Keratinocyte (primary cell): ENCODE data around the gene AP3S1. TPM values are rescaled to one million over a fixed set of nuclear protein-coding genes. Genes with fewer than 3 reads are reported as not detected.
"Not testable (repeated sequence)": the region's sequence is repeated elsewhere in the genome, so short reads cannot be mapped to it uniquely, and the experiment has no call there.

Source experiments
- DNase-seq: peaks from one replicate; pipeline ENCODE4 v3.0.0-alpha.2; 2011; ENCODE audit warnings: low read depth, missing footprints, low spot score
- FAIRE-seq: peaks from 2 replicates; lab custom pipeline; 2011; peaks lifted over from hg19 to GRCh38; lab: Jason Lieb, UNC
- H2AFZ ChIP-seq: 2 replicates; pipeline ENCODE4 v1.6.0; 2012; ENCODE audit warnings: low read length, control low read depth, inconsistent platforms; ENCODE audit not compliant: control insufficient read depth
- H3K27ac ChIP-seq: 2 replicates; pipeline ENCODE4 v1.5.1; 2011; ENCODE audit warnings: low read length; ENCODE audit not compliant: control insufficient read depth, insufficient read depth
- H3K27me3 ChIP-seq: 3 replicates; pipeline ENCODE4 v1.6.0; 2011; ENCODE audit warnings: low read length; ENCODE audit not compliant: control insufficient read depth, insufficient read depth; ENCODE audit errors: extremely low read depth
- H3K36me3 ChIP-seq, 2 experiments: 2 replicates in 1 of 2; 3 replicates in 1 of 2; pipeline ENCODE4 v1.5.1; 2011; ENCODE audit warnings: low read length in 2 of 2, mild to moderate bottlenecking in 1 of 2; ENCODE audit not compliant: control insufficient read depth in 2 of 2, insufficient read depth in 2 of 2; ENCODE audit errors: extremely low read depth in 1 of 2
- H3K4me1 ChIP-seq: 3 replicates; pipeline ENCODE4 v1.5.1; 2011; ENCODE audit warnings: low read length; ENCODE audit not compliant: control insufficient read depth, insufficient read depth; ENCODE audit errors: extremely low read depth
- H3K4me2 ChIP-seq: 3 replicates; pipeline ENCODE4 v1.6.0; 2011; ENCODE audit warnings: low read depth, low read length; ENCODE audit not compliant: control insufficient read depth, insufficient read depth; ENCODE audit errors: extremely low read depth
- H3K4me3 ChIP-seq, 3 experiments: fragments of 200-600 bp in 1 of 3; sonication (generic) in 1 of 3; 2 replicates in 2 of 3; 3 replicates in 1 of 3; pipeline ENCODE4 v1.5.1; 2011 to 2016; ENCODE audit warnings: low read length in 3 of 3, mild to moderate bottlenecking in 3 of 3, control low read depth in 2 of 3, inconsistent platforms in 1 of 3, low read depth in 1 of 3, mixed read lengths in 1 of 3, mixed run types in 1 of 3, moderate library complexity in 1 of 3; ENCODE audit not compliant: control insufficient read depth in 2 of 3, insufficient read depth in 2 of 3; ENCODE audit errors: extremely low read depth in 1 of 3
- H3K79me2 ChIP-seq: 2 replicates; pipeline ENCODE4 v1.6.0; 2012; ENCODE audit warnings: low read length; ENCODE audit not compliant: control insufficient read depth, insufficient read depth
- H3K9ac ChIP-seq: 3 replicates; pipeline ENCODE4 v1.6.0; 2011; ENCODE audit warnings: low read length; ENCODE audit not compliant: control insufficient read depth, insufficient read depth; ENCODE audit errors: extremely low read depth
- H3K9me1 ChIP-seq: 3 replicates; pipeline ENCODE4 v1.6.0; 2011; ENCODE audit warnings: low read length; ENCODE audit not compliant: control insufficient read depth, insufficient read depth; ENCODE audit errors: extremely low read depth
- H3K9me3 ChIP-seq: 2 replicates; pipeline ENCODE4 v1.5.1; 2012; ENCODE audit warnings: low read depth, low read length; ENCODE audit not compliant: control insufficient read depth
- H4K20me1 ChIP-seq: 3 replicates; pipeline ENCODE4 v1.6.0; 2011; ENCODE audit warnings: low read length; ENCODE audit not compliant: control insufficient read depth, insufficient read depth; ENCODE audit errors: extremely low read depth
- EZH2 ChIP-seq: IDR thresholded peaks from one replicate; pipeline ENCODE4 v1.6.1; 2012; ENCODE audit warnings: inconsistent platforms, mild to moderate bottlenecking, low read length, moderate library complexity
- dilution Hi-C: fragments of 300-500 bp; cut with MboI; formaldehyde crosslinking; loops from one replicate; pipeline ENCODE4 v1.7.0; 2020; ENCODE audit warnings: low sequenced_read_pairs; ENCODE audit not compliant: extremely low pct_ligation_motif_present
- polyA plus RNA-seq, 5 experiments: library from polyadenylated mRNA; depleted of rRNA in 3 of 5; stranded (reverse) in 3 of 5; stranded (forward) in 1 of 5; unstranded in 1 of 5; fragments of >200 nt; gene quantifications; 1 replicate in 1 of 5; 2 replicates in 3 of 5; 3 replicates in 1 of 5; pipeline versions ENCODE4 v1.2.1 to v1.2.3, GENCODE V29; 2011 to 2012; ENCODE audit warnings: missing spikeins in 2 of 5, low read depth in 1 of 5, low replicate concordance in 1 of 5

AP3S1 gene
- polyA plus RNA-seq, 1 donor (not counting 4 experiments of a cell fraction or from before 2014, with no cell fraction given): 153 TPM

- Histone ChIP-seq H3K4me3 (no peak overlapping the region), H3K9me1 (no peaks in the 10 kb centered on the region), H3K27ac (no peak overlapping the region), H2AFZ (no peak overlapping the region), H3K36me3 (no peaks in the 10 kb centered on the region), H3K27me3 (no peaks in the 10 kb centered on the region), H3K79me2 (no peaks in the 10 kb centered on the region), H3K9me3 (no peaks in the 10 kb centered on the region), H4K20me1 (no peaks in the 10 kb centered on the region), H3K4me2 (no peak overlapping the region), H3K9ac (no peak overlapping the region), H3K4me1 (no peaks in the 10 kb centered on the region)
- FAIRE-seq (no peak), DNase-seq (no peak)
- no peak for TF ChIP-seq EZH2
- dilution Hi-C loops: no loop called here
Measured at GRCh38 chr5:115920171-115920725, 78.5 kb downstream of the AP3S1 start.

GRCh38 chr5:115928578-115929407 lies 87.1 kb downstream of the AP3S1 start:
- peaks cover 13% of the 10 kb centered on the region for H3K9me3 ChIP-seq
- FAIRE-seq, H3K36me3 ChIP-seq, H3K4me2 ChIP-seq, H3K27me3 ChIP-seq, dilution Hi-C loops, H2AFZ ChIP-seq, H3K4me1 ChIP-seq, H3K9ac ChIP-seq, H3K4me3 ChIP-seq, H3K79me2 ChIP-seq, DNase-seq, H4K20me1 ChIP-seq, H3K9me1 ChIP-seq: not testable (repeated sequence)
- peak overlapping the region; percentile 29 for H3K27ac ChIP-seq

GRCh38 chr5:115930171-115930570 lies 88.4 kb downstream of the AP3S1 start:
- FAIRE-seq, dilution Hi-C loops, H3K79me2 ChIP-seq, H3K9me1 ChIP-seq, H3K9ac ChIP-seq, H3K4me2 ChIP-seq, H2AFZ ChIP-seq, H3K36me3 ChIP-seq, H3K27me3 ChIP-seq, H3K4me3 ChIP-seq, H4K20me1 ChIP-seq, H3K4me1 ChIP-seq, DNase-seq: not testable (repeated sequence)
- Histone ChIP-seq H3K27ac (peak overlapping the region; percentile 4), H3K9me3 (peaks cover 13% of the 10 kb centered on the region)
